Hepatocyte (in vitro differentiated cells): Measurements from ENCODE around the gene SH2D1A. TPM values are rescaled to one million over a fixed set of nuclear protein-coding genes. Genes with fewer than 3 reads are reported as not detected.
A peak's percentile ranks its signal among the peaks of the same experiment; 100 is the strongest.

Experiments used
- DNase-seq: peaks from one replicate; pipeline ENCODE4 v3.0.0-alpha.2; 2016; ENCODE audit warnings: low spot score
- H2AFZ ChIP-seq: fragments of 200-600 bp; sonication (generic); 2 replicates; pipeline ENCODE4 v1.6.0; 2016; ENCODE audit warnings: antibody characterized with exemption, mild to moderate bottlenecking
- H3K27ac ChIP-seq: fragments of 200-600 bp; sonication (generic); 2 replicates; pipeline ENCODE4 v1.5.1; 2016; ENCODE audit warnings: mild to moderate bottlenecking
- H3K27me3 ChIP-seq: fragments of 200-600 bp; sonication (generic); 2 replicates; pipeline ENCODE4 v1.6.1; 2016
- H3K36me3 ChIP-seq: fragments of 200-600 bp; sonication (generic); replicated peaks from 2 replicates; pipeline ENCODE4 v1.5.1; 2016; ENCODE audit warnings: low read depth; ENCODE audit not compliant: insufficient read depth
- H3K4me1 ChIP-seq: fragments of 200-600 bp; sonication (generic); 2 replicates; pipeline ENCODE4 v1.5.1; 2016; ENCODE audit warnings: mild to moderate bottlenecking, moderate library complexity; ENCODE audit not compliant: insufficient read depth
- H3K4me2 ChIP-seq: fragments of 200-600 bp; sonication (generic); 2 replicates; pipeline ENCODE4 v1.6.0; 2016
- H3K4me3 ChIP-seq: fragments of 200-600 bp; sonication (generic); 2 replicates; pipeline ENCODE4 v1.5.1; 2016; ENCODE audit warnings: mild to moderate bottlenecking
- H3K79me2 ChIP-seq: fragments of 200-600 bp; sonication (generic); 2 replicates; pipeline ENCODE4 v1.6.0; 2017; ENCODE audit warnings: mild to moderate bottlenecking
- H3K9me2 ChIP-seq: fragments of 200-600 bp; sonication (generic); replicated peaks from 2 replicates; pipeline ENCODE4 v1.6.0; 2017; ENCODE audit warnings: mild to moderate bottlenecking; ENCODE audit not compliant: insufficient read depth
- H3K9me3 ChIP-seq: fragments of 200-600 bp; sonication (generic); 2 replicates; pipeline ENCODE4 v1.5.1; 2016; ENCODE audit warnings: low read depth, mild to moderate bottlenecking
- H4K20me1 ChIP-seq: fragments of 200-600 bp; sonication (generic); 2 replicates; pipeline ENCODE4 v1.6.0; 2016; ENCODE audit warnings: mild to moderate bottlenecking; ENCODE audit not compliant: insufficient read depth, poor library complexity, severe bottlenecking
- CTCF ChIP-seq: fragments of 200-600 bp; sonication (generic); IDR thresholded peaks from 2 replicates; pipeline ENCODE4 v1.5.1; 2016; ENCODE audit warnings: antibody characterized with exemption, mild to moderate bottlenecking; ENCODE audit not compliant: poor library complexity
- EZH2 ChIP-seq: fragments of 200-600 bp; sonication (generic); IDR thresholded peaks from 2 replicates; pipeline ENCODE4 v1.6.1; 2016; ENCODE audit warnings: antibody characterized with exemption, mild to moderate bottlenecking, borderline replicate concordance
- EZH2phosphoT487 ChIP-seq: fragments of 200-600 bp; sonication (generic); IDR thresholded peaks from one replicate; pipeline ENCODE4 v1.6.1; 2018; ENCODE audit warnings: antibody characterized with exemption, mild to moderate bottlenecking, low read depth, moderate library complexity; ENCODE audit not compliant: unreplicated experiment, severe bottlenecking
- WGBS: methylation state at CpG from one replicate; pipeline ENCODE4 v1.1.6; 2016; ENCODE audit warnings: low lambda C conversion rate; ENCODE audit errors: missing lambda C conversion rate; 5-methylcytosine and 5-hydroxymethylcytosine counted together
- polyA plus RNA-seq: library from polyadenylated mRNA; unstranded; fragments of >200 nt; fragmentation: Nextera tagmentation; extraction: Ambion mirVana; gene quantifications from 2 replicates; pipeline ENCODE4 v1.2.1, GENCODE V29; 2016
- total RNA-seq: library from RNA; depleted of rRNA; stranded (reverse); fragments of >200 nt; gene quantifications from 2 replicates; pipeline ENCODE4 v1.2.3, GENCODE V29; 2014

Gene SH2D1A
- total and polyA plus RNA-seq, 2 experiments from 2014 or later: not detected

DNA sequence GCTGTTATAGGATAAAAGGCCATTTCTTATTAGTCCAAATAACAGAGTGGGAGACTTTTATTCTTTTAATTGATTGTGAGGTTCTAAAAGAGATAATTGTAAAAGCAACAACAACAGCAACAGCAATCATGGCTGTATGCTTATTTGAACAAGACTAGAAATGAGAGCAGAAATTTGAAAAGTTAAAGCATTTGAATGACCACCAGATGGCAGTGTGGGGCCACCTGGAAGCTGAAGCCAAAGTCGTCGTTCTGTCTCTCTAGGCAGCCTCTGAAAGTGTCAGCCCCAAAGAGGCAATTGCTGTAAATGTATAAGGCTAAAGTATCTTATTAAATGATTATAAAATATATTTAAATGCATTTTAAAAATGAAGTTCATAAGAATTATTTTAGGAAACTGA, 42.2 kb downstream of the SH2D1A start:
- peak; percentile 73 for DNase-seq

DNA sequence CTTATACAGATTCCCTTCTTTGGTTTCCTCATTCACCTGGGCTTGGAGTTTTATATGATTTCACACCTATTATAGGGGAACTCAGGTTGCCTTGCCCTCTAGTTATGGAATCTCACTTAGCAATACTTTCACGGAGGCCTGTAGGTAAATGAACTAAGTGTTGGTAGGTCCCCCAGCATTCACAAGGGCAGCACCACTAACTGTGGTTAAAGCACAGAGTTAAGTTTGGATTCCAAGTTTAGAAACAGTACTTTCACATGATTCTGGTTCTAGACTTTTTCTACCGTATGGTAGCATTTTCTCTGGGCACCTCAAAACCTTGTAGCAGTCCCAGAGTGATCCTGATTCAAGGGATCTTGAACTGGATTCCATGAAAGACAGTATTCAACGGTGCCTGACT, 46.4 kb downstream of the SH2D1A start:
- no peaks in the 10 kb centered on the region for H3K9me2 ChIP-seq
- H3K79me2 ChIP-seq: no peaks in the 10 kb centered on the region
- H2AFZ ChIP-seq: no peak overlapping the region
- WGBS: 79% methylated on average over 3 of the region's 3 CpGs
- H3K4me2 ChIP-seq: no peak overlapping the region
- H4K20me1 ChIP-seq: no peaks in the 10 kb centered on the region
- no peaks in the 10 kb centered on the region for H3K27me3 ChIP-seq
- no peaks in the 10 kb centered on the region for H3K4me1 ChIP-seq
- no peak overlapping the region for H3K27ac ChIP-seq
- no peaks in the 10 kb centered on the region for H3K36me3 ChIP-seq
- no peak for DNase-seq
- H3K4me3 ChIP-seq: no peak overlapping the region
- no peaks in the 10 kb centered on the region for H3K9me3 ChIP-seq
- no peak for TF ChIP-seq CTCF
- TF ChIP-seq EZH2: no peak
- TF ChIP-seq EZH2phosphoT487: no peak

More for the DNA sequence above, 42.2 kb downstream of the SH2D1A start:
- Histone ChIP-seq H4K20me1 (no peaks in the 10 kb centered on the region), H3K27ac (no peak overlapping the region), H3K4me1 (no peaks in the 10 kb centered on the region), H2AFZ (no peak overlapping the region), H3K4me3 (no peak overlapping the region), H3K9me2 (no peaks in the 10 kb centered on the region), H3K79me2 (no peaks in the 10 kb centered on the region), H3K9me3 (no peaks in the 10 kb centered on the region), H3K36me3 (no peaks in the 10 kb centered on the region), H3K27me3 (no peaks in the 10 kb centered on the region), H3K4me2 (no peak overlapping the region)
- 0% methylated on average over 2 of the region's 2 CpGs for WGBS
- no peak for TF ChIP-seq EZH2phosphoT487
- TF ChIP-seq EZH2: no peak
- peak; percentile 67 for TF ChIP-seq CTCF

DNA sequence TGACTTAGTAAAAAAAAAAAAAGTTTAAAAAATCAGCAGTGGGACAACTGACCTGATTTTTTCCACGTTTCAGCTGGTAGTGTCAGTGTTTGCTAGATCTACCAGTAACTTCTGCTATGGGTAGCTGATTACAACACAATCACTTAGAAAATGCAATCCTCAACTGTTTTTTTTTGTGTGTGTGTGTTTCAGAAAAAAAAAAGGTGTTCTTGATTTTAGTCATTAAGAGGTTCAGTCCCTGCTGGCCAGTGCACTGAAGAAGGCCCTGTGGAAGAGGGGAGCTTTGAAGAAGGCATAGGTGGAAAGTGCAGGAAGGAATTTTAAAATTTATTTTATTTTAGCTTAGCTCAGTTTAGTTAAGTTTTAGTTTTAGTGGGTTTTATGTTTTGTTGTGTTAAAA, 46.9 kb downstream of the SH2D1A start:
- no peaks in the 10 kb centered on the region for H3K79me2 ChIP-seq
- TF ChIP-seq EZH2: no peak
- no peak for TF ChIP-seq EZH2phosphoT487
- no peak for TF ChIP-seq CTCF
- no peak overlapping the region for H3K4me2 ChIP-seq
- H2AFZ ChIP-seq: no peak overlapping the region
- WGBS: 45% methylated on average over 1 of the region's 1 CpG
- H3K36me3 ChIP-seq: no peaks in the 10 kb centered on the region
- H3K9me3 ChIP-seq: no peaks in the 10 kb centered on the region
- H3K27me3 ChIP-seq: no peaks in the 10 kb centered on the region
- DNase-seq: no peak
- no peak overlapping the region for H3K27ac ChIP-seq
- no peak overlapping the region for H3K4me3 ChIP-seq
- H3K9me2 ChIP-seq: no peaks in the 10 kb centered on the region
- H3K4me1 ChIP-seq: no peaks in the 10 kb centered on the region
- no peaks in the 10 kb centered on the region for H4K20me1 ChIP-seq

- no peaks in the 10 kb centered on the region for H4K20me1 ChIP-seq
- TF ChIP-seq EZH2: no peak
- no peak for TF ChIP-seq CTCF
- TF ChIP-seq EZH2phosphoT487: no peak
- no peaks in the 10 kb centered on the region for H3K9me2 ChIP-seq
- no peak overlapping the region for H3K27ac ChIP-seq
- no peaks in the 10 kb centered on the region for H3K4me1 ChIP-seq
- no peaks in the 10 kb centered on the region for H3K36me3 ChIP-seq
- no peak overlapping the region for H2AFZ ChIP-seq
- no peak overlapping the region for H3K4me3 ChIP-seq
- H3K9me3 ChIP-seq: no peaks in the 10 kb centered on the region
- WGBS: 71% methylated on average over 3 of the region's 3 CpGs
- no peaks in the 10 kb centered on the region for H3K79me2 ChIP-seq
- DNase-seq: no peak
- H3K4me2 ChIP-seq: no peak overlapping the region
- no peaks in the 10 kb centered on the region for H3K27me3 ChIP-seq
Observed at GRCh38 chrX:124393659-124394058, 47.3 kb downstream of the SH2D1A start.
